ENCODE results near the gene ANKRD44. TPM values are rescaled to one million over a fixed set of nuclear protein-coding genes. Genes with fewer than 3 reads are reported as not detected.

ANKRD44 gene
- total and polyA plus RNA-seq, 2 of the 8 experiments (the other 6 are each of a cell fraction or from before 2014, with no cell fraction given), result 1.2 to 1.3 TPM

DNA sequence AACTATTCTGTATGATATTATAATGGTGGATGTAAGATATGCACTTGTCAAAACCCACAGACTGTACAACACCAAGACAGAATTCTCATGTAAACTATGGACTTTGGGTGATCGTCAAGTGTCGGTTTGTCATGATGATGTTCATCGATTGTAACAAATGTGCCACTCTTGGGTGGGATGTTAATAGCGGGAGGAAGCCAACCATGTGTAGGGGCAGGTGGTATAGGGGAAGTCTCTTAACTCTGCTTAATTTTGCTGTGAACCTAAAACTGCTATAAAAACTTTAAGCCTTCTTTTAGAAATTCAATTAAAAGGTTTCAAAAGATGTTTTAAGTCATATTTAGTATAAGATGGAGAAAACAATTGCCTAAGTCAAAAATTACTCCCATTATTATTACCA is 139.0 kb downstream of the ANKRD44 start:
- Histone ChIP-seq H3K4me2 (ENCODE audit: insufficient read depth in 1 of 2, low read depth in 2 of 2, low read length in 2 of 2) (no peak overlapping the region), H3K79me1 (ENCODE audit: low read depth, low read length) (no peaks in the 10 kb centered on the region), H2BK20ac (ENCODE audit: low read length) (no peak overlapping the region), H3K9ac (replicated peaks in 1 of 4; ENCODE audit: extremely low read depth in 1 of 4, low read depth in 3 of 4, low read length in 3 of 4) (no peak overlapping the region), H3K4me3 (ENCODE audit: extremely low read depth in 1 of 4, insufficient read depth in 2 of 4, low read depth in 3 of 4, low read length in 4 of 4) (no peak overlapping the region), H2BK120ac (replicated peaks; ENCODE audit: low read depth, low read length) (no peak overlapping the region), H2BK5ac (ENCODE audit: low read depth, low read length) (no peak overlapping the region), H4K8ac (ENCODE audit: extremely low read depth, insufficient read depth, low read length) (no peak overlapping the region), H3K4me1 (replicated peaks in 1 of 4; ENCODE audit: control insufficient read depth in 3 of 4, insufficient read depth in 4 of 4, low read length in 3 of 4) (no peaks in the 10 kb centered on the region), H4K91ac (replicated peaks; ENCODE audit: insufficient read length, low read length) (no peak overlapping the region), H4K5ac (ENCODE audit: insufficient read length, low read depth, low read length) (no peak overlapping the region), H3K36me3 (ENCODE audit: control insufficient read depth in 2 of 4, insufficient read depth in 4 of 4, low read length in 3 of 4) (no peaks in the 10 kb centered on the region), H3K79me2 (ENCODE audit: control insufficient read depth in 1 of 2, insufficient read depth in 2 of 2, low read length in 2 of 2) (no peaks in the 10 kb centered on the region), H3K27ac (ENCODE audit: low read depth, low read length) (no peak overlapping the region), H3K14ac (ENCODE audit: insufficient read length) (no peak overlapping the region), H3K4ac (replicated peaks; ENCODE audit: insufficient read length, low read depth, low read length) (no peak overlapping the region), H3K23ac (ENCODE audit: insufficient read length) (no peak overlapping the region), H2AK5ac (ENCODE audit: low read depth, low read length) (no peak overlapping the region), H4K20me1 (replicated peaks in 1 of 2; ENCODE audit: control insufficient read depth in 1 of 2, insufficient read depth in 2 of 2, low read length in 2 of 2) (no peaks in the 10 kb centered on the region), H2BK12ac (ENCODE audit: low read depth, low read length) (no peak overlapping the region), H3K9me3 (ENCODE audit: insufficient read depth in 2 of 2, low read depth in 1 of 2, low read length in 1 of 2) (no peaks in the 10 kb centered on the region), H3K18ac (ENCODE audit: extremely low read depth, low read length) (no peak overlapping the region), H2AFZ (ENCODE audit: low read length) (no peak overlapping the region), H2BK15ac (ENCODE audit: low read length) (no peak overlapping the region), H3K56ac (replicated peaks; ENCODE audit: insufficient read length, low read depth, low read length) (no peak overlapping the region), H3K23me2 (ENCODE audit: low read depth, low read length) (no peaks in the 10 kb centered on the region), H3K27me3 (replicated peaks in 1 of 4; ENCODE audit: control insufficient read depth in 3 of 4, extremely low read depth in 1 of 4, insufficient read depth in 3 of 4, low read length in 3 of 4) (no peaks in the 10 kb centered on the region)
- POLR2A ChIA-PET (ENCODE audit: partially characterized antibody), result no interaction called here
- FAIRE-seq (no peak), DNase-seq (ENCODE audit: low read depth in 1 of 2, low spot score in 2 of 2) (no peak)
- 94% methylated on average over 4 of the region's 4 CpGs; no CpG with 5 or more reads in 1 of the 2 experiments for WGBS, 2 experiments (ENCODE audit: extremely low coverage in 1 of 2, insufficient coverage in 1 of 2, insufficient read length in 1 of 2, insufficient replicate concordance in 2 of 2, low coverage in 1 of 2, low lambda C conversion rate in 2 of 2, missing lambda C conversion rate in 1 of 2)
- TF ChIP-seq JUN (IDR thresholded peaks at IDR 0.05; ENCODE audit: low read depth, low read length), result no peak
- TF ChIP-seq CREB1 (IDR thresholded peaks at IDR 0.05), result no peak
- no peak for TF ChIP-seq CBX8 (IDR thresholded peaks at IDR 0.05; ENCODE audit: borderline replicate concordance, low read depth, low read length)
- no peak for TF ChIP-seq SP2 (IDR thresholded peaks at IDR 0.05; ENCODE audit: low read length)
- TF ChIP-seq EGR1 (IDR thresholded peaks at IDR 0.05; ENCODE audit: borderline replicate concordance, low read depth, low read length), result no peak
- TF ChIP-seq, protein P1, sequence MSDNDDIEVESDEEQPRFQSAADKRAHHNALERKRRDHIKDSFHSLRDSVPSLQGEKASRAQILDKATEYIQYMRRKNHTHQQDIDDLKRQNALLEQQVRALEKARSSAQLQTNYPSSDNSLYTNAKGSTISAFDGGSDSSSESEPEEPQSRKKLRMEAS (IDR thresholded peaks at IDR 0.05), result no peak
- TF ChIP-seq SIX5 (IDR thresholded peaks at IDR 0.05; ENCODE audit: low read depth, low read length), result no peak
- TF ChIP-seq RNF2 (IDR thresholded peaks at IDR 0.05; ENCODE audit: borderline replicate concordance, low read depth, low read length, missing control alignments, poor library complexity, severe bottlenecking), result no peak
- TF ChIP-seq, protein P2, sequence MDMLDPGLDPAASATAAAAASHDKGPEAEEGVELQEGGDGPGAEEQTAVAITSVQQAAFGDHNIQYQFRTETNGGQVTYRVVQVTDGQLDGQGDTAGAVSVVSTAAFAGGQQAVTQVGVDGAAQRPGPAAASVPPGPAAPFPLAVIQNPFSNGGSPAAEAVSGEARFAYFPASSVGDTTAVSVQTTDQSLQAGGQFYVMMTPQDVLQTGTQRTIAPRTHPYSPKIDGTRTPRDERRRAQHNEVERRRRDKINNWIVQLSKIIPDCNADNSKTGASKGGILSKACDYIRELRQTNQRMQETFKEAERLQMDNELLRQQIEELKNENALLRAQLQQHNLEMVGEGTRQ (IDR thresholded peaks at IDR 0.05; ENCODE audit: low read length), result no peak
- TF ChIP-seq RXRA (IDR thresholded peaks at IDR 0.05; ENCODE audit: insufficient read depth, low read depth, low read length), result no peak
- TF ChIP-seq ZNF274 (IDR thresholded peaks at IDR 0.05; ENCODE audit: borderline replicate concordance, extremely low read depth, low read length), result no peak
- CTCF ChIA-PET (ENCODE audit: partially characterized antibody), result interaction anchor here (0.8 to 6.7 kb wide), 10 partner anchors 10 to 165 kb away, joined by 3 to 40 read pairs (median 6); no protein-coding TSS in a partner anchor

Measured in H1 (cell line).